HuH-7 (cell line): Measurements from ENCODE around the gene STX1A.
A peak's percentile ranks its signal among the peaks of the same experiment; 100 is the strongest.
"Not testable (repeated sequence)": the region's sequence is repeated elsewhere in the genome, so short reads cannot be mapped to it uniquely, and the experiment has no call there.

Source experiments
- DNase-seq: peaks from one replicate; pipeline ENCODE4 v3.0.0; 2011; ENCODE audit warnings: low spot score

STX1A gene

GRCh38 chr7:73735528-73735905, 16.0 kb upstream of the STX1A start:
- no peak for DNase-seq

- DNase-seq = peak; percentile 70
Observed at GRCh38 chr7:73734619-73735527, 15.4 kb upstream of the STX1A start.

GRCh38 chr7:73732397-73732796, 12.9 kb upstream of the STX1A start:
- DNase-seq = no peak

- no peak for DNase-seq
Observed at GRCh38 chr7:73730485-73730884, 11.0 kb upstream of the STX1A start.

GRCh38 chr7:73728551-73728950, 9.1 kb upstream of the STX1A start:
- no peak for DNase-seq

- DNase-seq = no peak
Observed at GRCh38 chr7:73727952-73728351, 8.5 kb upstream of the STX1A start.

- no peak for DNase-seq
Observed at GRCh38 chr7:73726083-73726466, 6.6 kb upstream of the STX1A start.

GRCh38 chr7:73723813-73724212, 4.3 kb upstream of the STX1A start:
- DNase-seq = no peak

- no peak for DNase-seq
Observed at GRCh38 chr7:73722785-73723184, 3.3 kb upstream of the STX1A start.

- not testable (repeated sequence) for DNase-seq
Observed at GRCh38 chr7:73722182-73722581, 2.7 kb upstream of the STX1A start.

GRCh38 chr7:73721377-73721817, 1.9 kb upstream of the STX1A start:
- no peak for DNase-seq

- not testable (repeated sequence) for DNase-seq
Observed at GRCh38 chr7:73720443-73720842, 974 bp upstream of the STX1A start.

GRCh38 chr7:73719806-73720169, 319 bp upstream of the STX1A start:
- no peak for DNase-seq

GRCh38 chr7:73718438-73718881, 1.0 kb downstream of the STX1A start:
- no peak for DNase-seq

GRCh38 chr7:73717991-73718405, 1.5 kb downstream of the STX1A start:
- no peak for DNase-seq

GRCh38 chr7:73717025-73717807, 2.3 kb downstream of the STX1A start:
- DNase-seq = no peak

- DNase-seq = no peak
Observed at GRCh38 chr7:73716318-73716890, 3.1 kb downstream of the STX1A start.

GRCh38 chr7:73715648-73716317, 3.7 kb downstream of the STX1A start:
- peak; percentile 95 for DNase-seq

GRCh38 chr7:73713319-73713718, 6.2 kb downstream of the STX1A start:
- DNase-seq = not testable (repeated sequence)

GRCh38 chr7:73712773-73713172, 6.7 kb downstream of the STX1A start:
- no peak for DNase-seq

GRCh38 chr7:73708961-73709549, 10.4 kb downstream of the STX1A start:
- no peak for DNase-seq
